Activated gamma-delta T cell treated with Interleukin-2 at 50 U/mL for 16 hours (primary cell): Measurements from ENCODE around the gene ZNF205.
A peak's percentile ranks its signal among the peaks of the same experiment; 100 is the strongest.
"Not testable (repeated sequence)": the region's sequence is repeated elsewhere in the genome, so short reads cannot be mapped to it uniquely, and the experiment has no call there.

Experiments used
- DNase-seq: peaks from one replicate; pipeline ENCODE4 v3.0.0-alpha.2; 2020

The ZNF205 gene

GRCh38 chr16:3150346-3151218 lies 38.2 kb downstream of the ZNF205 start:
- peak; percentile 95 for DNase-seq

- DNase-seq: no peak
These were observed 39.6 kb downstream of the ZNF205 start for GRCh38 chr16:3152027-3152276.

- DNase-seq: peak; percentile 66
These were observed 40.0 kb downstream of the ZNF205 start for GRCh38 chr16:3152277-3152990.

- DNase-seq: no peak
These were observed 40.6 kb downstream of the ZNF205 start for GRCh38 chr16:3152991-3153368.

GRCh38 chr16:3155181-3155580 lies 42.8 kb downstream of the ZNF205 start:
- DNase-seq: no peak

GRCh38 chr16:3155972-3156371 lies 43.6 kb downstream of the ZNF205 start:
- DNase-seq: no peak

GRCh38 chr16:3157229-3158025 lies 45.0 kb downstream of the ZNF205 start:
- DNase-seq: peak; percentile 64

GRCh38 chr16:3158026-3158509 lies 45.7 kb downstream of the ZNF205 start:
- no peak for DNase-seq

GRCh38 chr16:3158510-3159314 lies 46.3 kb downstream of the ZNF205 start:
- peak; percentile 96 for DNase-seq

- DNase-seq: no peak
These were observed 49.0 kb downstream of the ZNF205 start for GRCh38 chr16:3161235-3162018.

- DNase-seq: no peak
These were observed 52.0 kb downstream of the ZNF205 start for GRCh38 chr16:3164121-3164991.

GRCh38 chr16:3165111-3165822 lies 52.9 kb downstream of the ZNF205 start:
- no peak for DNase-seq

- DNase-seq: no peak
These were observed 54.1 kb downstream of the ZNF205 start for GRCh38 chr16:3166505-3166886.

- DNase-seq: not testable (repeated sequence)
These were observed 56.3 kb downstream of the ZNF205 start for GRCh38 chr16:3168729-3169128.
